DOHH2 (cell line): Measurements from ENCODE around the gene OR2T3.
"Not testable (repeated sequence)": the region's sequence is repeated elsewhere in the genome, so short reads cannot be mapped to it uniquely, and the experiment has no call there.

Source experiments
- CTCF ChIP-seq: fragments of 200-600 bp; sonication (generic); IDR thresholded peaks from one replicate; pipeline ENCODE4 v1.5.1; 2014; ENCODE audit warnings: antibody characterized with exemption, mild to moderate bottlenecking, low read depth, low read length; ENCODE audit not compliant: poor library complexity, severe bottlenecking
- EZH2phosphoT487 ChIP-seq: fragments of 200-600 bp; sonication (generic); IDR thresholded peaks from 2 replicates; pipeline ENCODE4 v1.6.1; 2017; ENCODE audit warnings: borderline replicate concordance, mild to moderate bottlenecking, antibody characterized with exemption, low read length, moderate library complexity, mixed read lengths

- not testable (repeated sequence) for TF ChIP-seq CTCF, EZH2phosphoT487
These were observed 22.5 kb upstream of the OR2T3 start for GRCh38 chr1:248450466-248451145.
